GM12891 (cell line): ENCODE measurements around the gene COL1A1.

Experiments used
- DNase-seq: peaks from one replicate; pipeline ENCODE4 v3.0.0; 2011; ENCODE audit warnings: low spot score; ENCODE audit not compliant: insufficient read length
- FAIRE-seq: peaks from 2 replicates; lab custom pipeline; 2011; peaks lifted over from hg19 to GRCh38; lab: Jason Lieb, UNC
- PAX5 ChIP-seq: IDR thresholded peaks from 2 replicates; pipeline ENCODE4 v1.6.1; 2011; ENCODE audit warnings: low read length, moderate library complexity, mild to moderate bottlenecking; ENCODE audit not compliant: insufficient read depth, severe bottlenecking
- POLR2A ChIP-seq: IDR thresholded peaks from 2 replicates; pipeline ENCODE4 v1.6.1; 2011; ENCODE audit warnings: low read depth, low read length, control low read depth
- POLR2AphosphoS5 ChIP-seq: IDR thresholded peaks from 2 replicates; pipeline ENCODE4 v1.6.1; 2011; ENCODE audit warnings: low read depth, low read length, control low read depth
- POU2F2 ChIP-seq: IDR thresholded peaks from 2 replicates; pipeline ENCODE4 v1.6.1; 2011; ENCODE audit warnings: low read depth, mild to moderate bottlenecking, control low read depth, low read length, moderate library complexity
- SPI1 ChIP-seq: IDR thresholded peaks from 2 replicates; pipeline ENCODE4 v1.6.1; 2011; ENCODE audit warnings: low read depth, low read length, control low read depth
- TAF1 ChIP-seq: IDR thresholded peaks from 2 replicates; pipeline ENCODE4 v1.6.1; 2011; ENCODE audit warnings: low read depth, low read length, control low read depth

Gene COL1A1

DNA sequence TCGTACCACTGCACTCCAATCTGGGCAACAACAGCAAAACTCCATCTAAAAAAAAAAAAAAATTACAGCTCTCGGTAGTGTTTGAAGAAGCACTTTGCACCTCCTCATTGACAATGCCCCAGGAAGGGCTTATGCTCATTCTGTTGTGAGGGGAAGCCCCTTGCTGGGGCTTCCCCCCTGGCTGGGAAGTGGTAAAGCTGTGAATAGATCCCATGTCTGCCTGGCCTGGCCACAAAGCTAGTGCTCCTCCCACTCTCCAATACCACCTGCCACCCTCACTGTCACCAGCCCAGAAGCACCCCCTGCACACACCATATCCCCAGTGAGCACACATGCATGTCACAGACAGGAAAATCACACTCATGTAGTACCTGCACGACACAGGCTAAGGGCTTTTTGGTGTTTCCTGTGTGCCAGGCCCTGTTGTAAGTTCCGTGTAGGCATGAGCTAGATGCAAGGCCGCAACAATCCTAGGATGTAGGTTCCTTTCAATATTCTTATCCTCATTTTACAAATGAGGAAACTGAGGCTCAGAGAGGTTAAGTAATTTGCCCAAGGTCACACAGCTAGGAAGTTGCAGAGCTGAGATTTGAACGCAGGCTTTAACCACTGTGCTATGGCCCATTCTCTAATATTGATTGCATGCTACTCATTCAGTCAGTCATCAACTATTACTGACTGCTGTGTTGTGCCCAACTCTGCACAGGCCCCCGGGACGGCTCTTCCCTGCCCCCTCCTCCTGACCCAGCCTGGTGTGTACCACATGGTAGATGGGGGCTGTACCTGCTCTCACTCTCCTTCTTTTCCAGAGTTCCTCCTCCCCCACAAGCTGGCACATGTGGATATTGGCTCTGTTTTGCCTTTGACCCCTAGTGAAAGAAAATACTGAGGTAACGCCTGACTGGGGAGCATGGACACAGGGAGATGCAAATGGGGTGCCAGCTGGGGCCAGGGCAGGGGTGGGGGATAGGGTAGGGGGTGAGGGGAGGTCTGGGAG, 11.9 kb upstream of the COL1A1 start:
- TF ChIP-seq PAX5 (no peak), TAF1 (no peak), POU2F2 (peak; percentile 50), POLR2AphosphoS5 (no peak), POLR2A (no peak), SPI1 (peak; percentile 48; the same call in 1 of the 2 replicates)
- FAIRE-seq = peak; percentile 87
- DNase-seq = peak; percentile 62

DNA sequence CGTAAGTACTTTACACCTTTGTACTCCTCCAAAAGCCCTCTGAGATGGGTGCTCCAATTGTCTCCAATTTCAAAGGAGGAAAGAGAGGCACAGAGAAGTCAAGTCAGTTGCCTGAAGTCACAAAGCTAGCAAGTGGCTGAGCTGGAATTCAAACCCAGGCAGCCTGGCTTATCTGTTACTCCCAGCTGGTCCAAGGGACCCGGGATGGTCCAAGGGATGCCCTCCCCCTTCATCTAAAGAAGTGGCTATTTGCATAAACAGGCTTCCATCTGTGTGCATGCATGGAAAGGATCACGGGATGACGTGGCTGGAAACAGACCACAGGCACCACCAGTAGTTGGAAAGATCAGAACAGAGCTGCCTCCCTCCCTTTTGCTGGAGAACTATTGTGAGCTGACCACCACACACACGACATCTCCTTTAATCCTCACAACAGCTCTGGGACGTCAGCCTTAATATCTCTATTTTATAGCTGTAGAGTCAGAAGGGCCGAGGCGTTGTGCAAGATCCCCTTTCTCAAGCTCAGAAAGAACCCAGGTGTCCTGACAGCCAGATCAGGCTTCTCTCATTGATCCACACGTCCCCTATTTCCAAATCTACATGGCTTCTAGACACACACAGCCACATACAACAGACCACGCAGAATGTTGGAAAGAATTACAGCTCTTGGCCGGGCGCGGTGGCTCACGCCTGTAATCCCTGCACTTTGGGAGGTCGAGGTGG, 10.9 kb upstream of the COL1A1 start:
- no peak for TF ChIP-seq PAX5
- no peak for TF ChIP-seq POU2F2
- TF ChIP-seq POLR2AphosphoS5 = no peak
- TF ChIP-seq POLR2A = no peak
- TF ChIP-seq TAF1 = no peak
- TF ChIP-seq SPI1 = no peak
- FAIRE-seq (no peak), DNase-seq (no peak)

DNA sequence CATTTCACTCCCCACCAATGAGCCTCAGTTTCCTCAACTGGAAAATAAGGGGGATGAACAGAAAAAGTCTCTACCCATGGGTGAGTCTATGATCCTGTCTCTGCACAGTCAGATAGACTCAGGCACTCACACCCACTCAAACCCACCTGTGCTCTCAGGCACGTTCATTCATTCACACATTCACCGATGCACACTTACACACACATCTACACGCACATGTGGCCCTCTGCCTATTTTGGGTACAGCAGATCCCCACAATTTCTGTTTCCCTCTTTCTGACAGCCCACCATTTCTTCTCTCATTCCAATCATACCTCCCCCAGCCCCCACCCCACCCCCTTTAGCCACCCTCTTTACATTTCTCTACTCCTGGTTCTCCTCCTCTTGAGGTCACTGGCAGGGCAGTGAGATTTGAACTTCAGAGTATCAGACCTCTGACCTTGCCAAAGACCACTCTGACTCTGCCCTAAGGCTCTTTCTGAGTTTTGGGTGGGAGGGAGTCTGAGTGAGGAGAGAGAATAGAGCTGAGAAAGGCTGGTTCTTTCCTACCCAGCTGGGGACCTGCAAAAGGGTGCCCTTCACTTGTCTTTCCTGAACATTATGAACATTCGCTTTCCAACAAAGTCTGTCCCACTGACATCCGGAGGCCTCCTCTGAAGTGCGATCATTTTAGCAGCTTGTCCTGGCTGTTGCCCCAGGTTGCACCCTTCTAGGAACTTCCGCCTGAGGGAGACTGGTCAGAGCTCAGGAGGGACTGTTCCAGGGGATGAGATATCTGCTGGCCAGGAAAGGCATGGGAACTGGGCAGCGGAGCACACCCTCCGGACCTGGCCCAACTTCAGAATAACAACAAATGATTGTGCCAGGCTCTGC, 10.1 kb upstream of the COL1A1 start:
- DNase-seq (no peak), FAIRE-seq (peak; percentile 77)
- no peak for TF ChIP-seq TAF1
- TF ChIP-seq POLR2A = no peak
- TF ChIP-seq POLR2AphosphoS5 = no peak
- no peak for TF ChIP-seq PAX5
- no peak for TF ChIP-seq SPI1
- no peak for TF ChIP-seq POU2F2

DNA sequence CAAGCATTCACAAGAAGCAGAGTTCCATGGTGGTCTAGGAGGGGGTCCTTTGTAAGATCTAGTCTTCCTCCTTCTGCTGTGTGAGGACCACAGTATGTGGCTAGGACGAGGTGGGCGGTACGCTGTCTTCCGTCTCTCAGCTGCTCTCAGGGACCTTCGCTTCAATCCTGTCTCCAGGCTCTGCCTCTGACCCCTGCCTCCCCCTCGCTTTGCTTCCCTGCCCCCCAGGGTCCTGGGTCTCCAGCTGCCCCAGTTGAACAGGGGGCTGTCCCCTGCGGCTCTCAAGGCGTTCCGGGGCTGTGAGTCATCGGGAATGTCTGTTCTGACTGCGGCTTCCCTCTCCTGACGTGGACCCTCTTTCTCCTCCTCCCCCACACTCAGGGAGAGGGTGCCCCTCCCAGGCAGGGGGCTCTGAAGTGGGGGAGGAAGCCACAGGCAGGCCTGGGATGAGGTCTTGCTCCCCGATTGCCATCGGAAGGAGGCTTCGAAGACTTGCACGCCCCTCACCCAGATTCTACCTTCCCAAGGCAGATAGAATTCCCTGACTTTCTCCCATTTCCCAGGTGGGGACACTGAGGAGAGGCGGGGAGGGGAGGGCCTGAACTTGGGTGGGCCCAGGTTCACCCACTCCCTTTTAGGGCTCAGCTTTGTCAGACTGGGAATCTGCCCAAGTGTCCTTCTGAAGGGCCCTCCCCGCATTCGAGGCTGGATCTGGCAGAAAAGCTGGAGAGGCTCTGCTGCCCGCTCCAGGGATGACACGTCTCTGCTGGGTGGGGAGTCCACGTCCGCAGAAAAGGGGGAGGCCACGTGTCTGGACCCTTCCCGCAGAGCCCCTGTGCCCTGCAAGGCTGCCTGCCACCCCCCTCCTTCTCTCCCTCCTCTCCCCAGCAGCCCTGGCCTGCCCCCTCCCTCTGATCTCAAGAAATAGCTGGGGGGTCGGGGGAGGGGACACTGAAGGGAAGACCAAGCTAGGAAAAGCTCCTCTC, 9.1 kb upstream of the COL1A1 start:
- FAIRE-seq = no peak
- TF ChIP-seq PAX5 = no peak
- no peak for TF ChIP-seq TAF1
- no peak for TF ChIP-seq SPI1
- no peak for TF ChIP-seq POLR2AphosphoS5
- TF ChIP-seq POLR2A = no peak
- TF ChIP-seq POU2F2 = no peak
- DNase-seq = no peak

DNA sequence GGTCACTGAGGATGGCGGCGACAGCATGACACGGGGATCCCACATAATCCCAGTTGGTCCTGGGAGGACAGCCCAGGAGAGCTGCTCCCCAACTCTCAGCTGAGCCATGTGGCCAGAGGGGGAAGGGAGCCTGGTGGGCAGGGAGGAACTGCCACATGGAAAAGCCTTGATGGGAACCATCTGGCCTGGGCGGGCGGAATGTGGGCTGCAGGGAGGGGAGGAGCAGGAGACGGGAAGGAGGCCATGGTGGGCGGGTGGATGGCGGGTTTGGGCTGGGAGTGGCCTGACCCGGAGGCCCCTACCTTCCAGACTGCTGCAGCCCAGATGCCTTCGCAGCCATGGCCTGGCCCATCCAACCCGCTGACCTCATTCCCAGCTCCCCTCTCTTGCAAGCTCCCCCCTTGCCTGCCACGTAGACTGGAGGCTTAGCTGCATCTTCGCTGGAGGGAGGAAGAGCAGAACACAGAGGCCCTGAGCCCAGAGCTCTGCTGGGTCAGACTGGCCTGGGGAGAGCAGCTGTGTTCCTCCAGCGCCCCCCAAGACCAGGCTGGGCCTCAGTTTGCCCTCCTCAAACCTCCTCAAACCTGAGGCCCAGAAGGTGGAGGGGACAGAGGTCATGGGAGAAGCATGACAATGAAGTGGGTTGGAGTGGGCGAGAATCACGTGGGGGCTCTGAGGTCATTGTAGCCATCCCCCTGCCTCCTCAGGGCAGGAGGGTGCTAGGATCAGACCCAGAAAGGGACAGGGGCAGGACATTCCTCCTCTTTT, 8.2 kb upstream of the COL1A1 start:
- no peak for FAIRE-seq
- no peak for TF ChIP-seq POLR2A
- no peak for TF ChIP-seq POLR2AphosphoS5
- no peak for TF ChIP-seq TAF1
- DNase-seq = no peak

DNA sequence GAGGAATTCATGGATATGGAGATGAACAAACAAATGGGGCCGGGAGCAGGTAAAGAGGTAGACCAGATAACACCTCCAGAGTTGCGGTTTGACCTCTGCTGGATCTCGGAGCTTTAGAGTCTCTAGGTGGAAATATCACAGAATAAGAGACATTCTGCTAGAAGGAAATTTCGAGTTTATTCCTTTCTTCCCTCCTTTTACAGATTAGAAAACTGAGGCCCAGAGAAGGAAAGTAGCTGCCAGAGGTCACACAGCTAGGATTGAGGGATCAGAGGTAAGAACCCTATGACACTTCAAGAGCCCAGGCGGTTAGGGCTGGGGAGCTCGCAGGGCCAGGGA, 7.7 kb upstream of the COL1A1 start:
- TF ChIP-seq SPI1 = no peak
- no peak for TF ChIP-seq PAX5
- FAIRE-seq = no peak
- no peak for DNase-seq

DNA sequence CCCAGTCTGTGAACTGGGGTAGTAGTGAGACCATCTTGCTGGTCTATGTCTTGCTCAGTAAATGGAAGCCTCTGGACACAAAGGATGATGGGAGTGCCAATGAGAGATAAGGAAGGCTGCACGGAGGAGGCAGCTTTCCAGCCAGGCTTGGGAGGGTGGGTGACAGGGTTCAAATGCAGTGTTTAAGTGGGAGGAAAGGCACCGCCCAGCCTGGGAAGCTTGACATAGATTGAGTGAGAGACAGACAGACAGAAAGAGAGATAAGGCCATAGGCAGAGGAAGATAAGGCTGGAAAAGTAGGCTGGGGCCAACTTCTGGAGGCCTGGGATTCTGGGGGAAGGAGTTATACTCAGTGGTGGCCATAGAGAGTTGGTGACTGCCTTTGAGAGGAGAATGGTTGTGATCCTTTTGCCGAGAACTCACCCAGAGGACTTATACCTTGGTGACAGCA, 7.2 kb upstream of the COL1A1 start:
- TF ChIP-seq POLR2AphosphoS5 (no peak), SPI1 (no peak), POU2F2 (no peak), TAF1 (no peak), PAX5 (no peak)
- FAIRE-seq (no peak), DNase-seq (no peak)
